Erythroblast (primary cell): ENCODE measurements around the gene TMC5.

Experiments used
- GATA1 ChIP-seq: IDR thresholded peaks from 2 replicates; pipeline ENCODE4 v1.6.1; 2011; ENCODE audit warnings: low read depth, mild to moderate bottlenecking, control low read depth, low read length, moderate library complexity
- POLR2A ChIP-seq: IDR thresholded peaks from 2 replicates; pipeline ENCODE4 v1.6.1; 2011; ENCODE audit warnings: mild to moderate bottlenecking, low read length

- TF ChIP-seq POLR2A (no peak), GATA1 (no peak)
These were observed 64.1 kb downstream of the TMC5 start for GRCh38 chr16:19481769-19482168.
